ENCODE data around the gene ACBD7.

DNA sequence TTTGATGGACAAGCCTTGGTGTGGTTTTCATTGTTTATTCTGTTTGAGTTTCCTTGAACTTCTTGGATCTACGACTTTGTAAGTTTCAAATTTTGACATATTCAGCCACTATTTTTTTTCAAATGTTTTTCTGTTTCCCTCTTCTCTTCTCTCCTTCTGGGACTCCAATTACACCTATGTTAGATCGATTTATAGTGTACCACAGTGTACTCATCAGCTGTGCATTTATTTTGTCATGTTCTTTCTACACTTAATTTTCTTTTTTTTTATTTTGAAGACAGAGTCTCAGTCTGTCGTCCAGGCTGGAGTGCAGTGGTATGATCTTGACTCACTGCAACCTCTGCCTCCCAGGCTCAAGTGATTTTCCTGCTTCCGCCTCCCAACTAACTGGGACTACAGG is 28.7 kb downstream of the ACBD7 start:
- TF ChIP-seq EP300 (IDR thresholded peaks at IDR 0.05; ENCODE audit: low read depth) (no peak), POLR2A (IDR thresholded peaks at IDR 0.05) (no peak), POLR2AphosphoS5 (IDR thresholded peaks at IDR 0.05) (no peak)
- TF ChIP-seq, protein P1, sequence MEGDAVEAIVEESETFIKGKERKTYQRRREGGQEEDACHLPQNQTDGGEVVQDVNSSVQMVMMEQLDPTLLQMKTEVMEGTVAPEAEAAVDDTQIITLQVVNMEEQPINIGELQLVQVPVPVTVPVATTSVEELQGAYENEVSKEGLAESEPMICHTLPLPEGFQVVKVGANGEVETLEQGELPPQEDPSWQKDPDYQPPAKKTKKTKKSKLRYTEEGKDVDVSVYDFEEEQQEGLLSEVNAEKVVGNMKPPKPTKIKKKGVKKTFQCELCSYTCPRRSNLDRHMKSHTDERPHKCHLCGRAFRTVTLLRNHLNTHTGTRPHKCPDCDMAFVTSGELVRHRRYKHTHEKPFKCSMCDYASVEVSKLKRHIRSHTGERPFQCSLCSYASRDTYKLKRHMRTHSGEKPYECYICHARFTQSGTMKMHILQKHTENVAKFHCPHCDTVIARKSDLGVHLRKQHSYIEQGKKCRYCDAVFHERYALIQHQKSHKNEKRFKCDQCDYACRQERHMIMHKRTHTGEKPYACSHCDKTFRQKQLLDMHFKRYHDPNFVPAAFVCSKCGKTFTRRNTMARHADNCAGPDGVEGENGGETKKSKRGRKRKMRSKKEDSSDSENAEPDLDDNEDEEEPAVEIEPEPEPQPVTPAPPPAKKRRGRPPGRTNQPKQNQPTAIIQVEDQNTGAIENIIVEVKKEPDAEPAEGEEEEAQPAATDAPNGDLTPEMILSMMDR (IDR thresholded peaks at IDR 0.05): no peak
